ENCODE results near the gene PKHD1. TPM values are rescaled to one million over a fixed set of nuclear protein-coding genes. Genes with fewer than 3 reads are reported as not detected.
"Not testable (repeated sequence)": the region's sequence is repeated elsewhere in the genome, so short reads cannot be mapped to it uniquely, and the experiment has no call there.

Gene PKHD1
- total and polyA plus RNA-seq, 2 of the 13 experiments (the other 11 are each of a cell fraction or from before 2014, with no cell fraction given): 0.01 to 0.13 TPM

GRCh38 chr6:51939695-51940094, 147.7 kb downstream of the PKHD1 start:
- H3K4me3 ChIP-seq (replicated peaks in 1 of 3; ENCODE audit: insufficient read depth in 1 of 3, low read depth in 2 of 3, low read length in 3 of 3); in situ Hi-C loops (cut with HindIII; ENCODE audit: extremely low pct_ligation_motif_present, low pct_unique_long_range_greater_than_20kb); H3K4me1 ChIP-seq (ENCODE audit: insufficient read depth, low read length); FAIRE-seq; ATAC-seq; H3K27ac ChIP-seq (ENCODE audit: extremely low read length, insufficient read depth, low read length); CTCF ChIA-PET (ENCODE audit: low intra/inter-chr PET ratio, low total read pairs); POLR2A ChIA-PET; H4K20me1 ChIP-seq (ENCODE audit: insufficient read depth, low read length); intact Hi-C loops (cut with micrococcal nuclease; ENCODE audit: unreplicated experiment); H3K36me3 ChIP-seq (replicated peaks in 1 of 2; ENCODE audit: control insufficient read depth in 1 of 2, insufficient read depth in 2 of 2, low read length in 2 of 2); H3K27me3 ChIP-seq (ENCODE audit: control insufficient read depth in 1 of 2, insufficient read depth in 2 of 2, low read length in 2 of 2); H3K79me2 ChIP-seq (ENCODE audit: insufficient read depth, low read length); H2AFZ ChIP-seq (ENCODE audit: low read length); BruUV-seq (replicated peaks); DNase-seq (ENCODE audit: low spot score); H3K9ac ChIP-seq (ENCODE audit: insufficient read depth, low read depth, low read length); H3K9me3 ChIP-seq (ENCODE audit: low read length); H3K4me2 ChIP-seq (ENCODE audit: low read depth, low read length): not testable (repeated sequence)
- WGBS (ENCODE audit: low lambda C conversion rate): 2% methylated on average over 2 of the region's 2 CpGs

DNA sequence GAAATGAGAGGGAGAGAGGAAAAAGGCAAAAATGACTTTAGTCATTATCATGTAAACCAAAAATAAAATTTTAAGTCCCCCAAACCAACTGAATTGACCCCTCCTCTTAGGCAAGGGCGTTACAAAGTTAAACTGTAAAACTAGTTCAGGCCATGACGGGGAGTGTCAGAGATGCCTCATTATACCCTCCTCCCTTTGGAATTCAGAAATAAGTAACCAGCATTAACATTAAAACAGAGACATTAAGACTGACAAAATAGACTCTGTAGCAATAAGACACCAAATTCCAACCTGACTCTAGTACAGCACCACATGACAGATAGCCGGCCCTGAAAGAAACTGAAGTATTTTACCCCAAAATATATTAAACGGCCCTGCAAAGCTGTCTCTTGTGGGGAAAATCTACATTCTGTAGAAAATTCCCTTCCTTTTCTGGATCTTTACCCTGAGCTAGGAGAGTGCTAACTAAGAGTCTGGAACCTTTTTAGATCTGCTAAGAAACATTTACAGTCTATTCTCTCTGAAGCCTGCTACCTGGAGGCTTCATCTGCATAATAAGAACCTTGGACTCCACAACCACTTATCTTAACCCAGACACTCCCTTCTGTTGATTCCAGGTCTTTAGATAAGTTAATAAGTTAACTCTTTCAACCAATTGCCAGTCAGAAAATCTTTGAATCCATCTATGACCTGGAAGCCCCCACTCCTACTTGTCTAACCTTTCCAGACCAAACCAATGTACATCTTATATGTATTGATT, 150.7 kb downstream of the PKHD1 start:
- FAIRE-seq (no peak), ATAC-seq (no peak), DNase-seq (ENCODE audit: low spot score) (no peak)
- in situ Hi-C loops (cut with HindIII; ENCODE audit: extremely low pct_ligation_motif_present, low pct_unique_long_range_greater_than_20kb): no loop called here
- H3K4me3 ChIP-seq (replicated peaks in 1 of 3; ENCODE audit: insufficient read depth in 1 of 3, low read depth in 2 of 3, low read length in 3 of 3): no peak overlapping the region
- H3K4me1 ChIP-seq (ENCODE audit: insufficient read depth, low read length): no peaks in the 10 kb centered on the region
- POLR2A ChIA-PET: no interaction called here
- no peaks in the 10 kb centered on the region for H3K27me3 ChIP-seq (ENCODE audit: control insufficient read depth in 1 of 2, insufficient read depth in 2 of 2, low read length in 2 of 2)
- BruUV-seq (replicated peaks): no TSS peak
- H3K9me3 ChIP-seq (ENCODE audit: low read length): no peaks in the 10 kb centered on the region
- intact Hi-C loops (cut with micrococcal nuclease; ENCODE audit: unreplicated experiment): no loop called here
- CTCF ChIA-PET (ENCODE audit: low intra/inter-chr PET ratio, low total read pairs): no interaction called here
- H3K79me2 ChIP-seq (ENCODE audit: insufficient read depth, low read length): no peaks in the 10 kb centered on the region
- no peak overlapping the region for H3K4me2 ChIP-seq (ENCODE audit: low read depth, low read length)
- no peaks in the 10 kb centered on the region for H3K36me3 ChIP-seq (replicated peaks in 1 of 2; ENCODE audit: control insufficient read depth in 1 of 2, insufficient read depth in 2 of 2, low read length in 2 of 2)
- no peak overlapping the region for H3K27ac ChIP-seq (ENCODE audit: extremely low read length, insufficient read depth, low read length)
- H3K9ac ChIP-seq (ENCODE audit: insufficient read depth, low read depth, low read length): no peak overlapping the region
- no peaks in the 10 kb centered on the region for H4K20me1 ChIP-seq (ENCODE audit: insufficient read depth, low read length)
- H2AFZ ChIP-seq (ENCODE audit: low read length): no peak overlapping the region
- 4% methylated on average over 4 of the region's 4 CpGs for WGBS (ENCODE audit: low lambda C conversion rate)
- TF ChIP-seq ZBTB34 (CRISPR knock-in tag; IDR thresholded peaks at IDR 0.05) (no peak), ZBTB40 (IDR thresholded peaks at IDR 0.05) (no peak), ZBTB40 (CRISPR knock-in tag; IDR thresholded peaks at IDR 0.05) (no peak), REL (CRISPR knock-in tag; conservative IDR thresholded peaks at IDR 0.05) (no peak), NFRKB (IDR thresholded peaks at IDR 0.05) (no peak), MYC (CRISPR knock-in tag; IDR thresholded peaks at IDR 0.05; ENCODE audit: borderline replicate concordance) (no peak)

All from HepG2 (cell line).